NT2/D1 (cell line): ENCODE data around the gene TP53I13.

Experiments
- SUZ12 ChIP-seq: IDR thresholded peaks from 2 replicates; pipeline ENCODE4 v1.6.1; 2011; ENCODE audit not compliant: insufficient read length, insufficient read depth; ENCODE audit errors: extremely low read depth
- YY1 ChIP-seq: IDR thresholded peaks from 2 replicates; pipeline ENCODE4 v1.6.1; 2011; ENCODE audit not compliant: insufficient read length, insufficient read depth
- ZNF274 ChIP-seq: IDR thresholded peaks from 2 replicates; pipeline ENCODE4 v1.6.1; 2011; ENCODE audit warnings: mild to moderate bottlenecking, low read depth, low read length

DNA sequence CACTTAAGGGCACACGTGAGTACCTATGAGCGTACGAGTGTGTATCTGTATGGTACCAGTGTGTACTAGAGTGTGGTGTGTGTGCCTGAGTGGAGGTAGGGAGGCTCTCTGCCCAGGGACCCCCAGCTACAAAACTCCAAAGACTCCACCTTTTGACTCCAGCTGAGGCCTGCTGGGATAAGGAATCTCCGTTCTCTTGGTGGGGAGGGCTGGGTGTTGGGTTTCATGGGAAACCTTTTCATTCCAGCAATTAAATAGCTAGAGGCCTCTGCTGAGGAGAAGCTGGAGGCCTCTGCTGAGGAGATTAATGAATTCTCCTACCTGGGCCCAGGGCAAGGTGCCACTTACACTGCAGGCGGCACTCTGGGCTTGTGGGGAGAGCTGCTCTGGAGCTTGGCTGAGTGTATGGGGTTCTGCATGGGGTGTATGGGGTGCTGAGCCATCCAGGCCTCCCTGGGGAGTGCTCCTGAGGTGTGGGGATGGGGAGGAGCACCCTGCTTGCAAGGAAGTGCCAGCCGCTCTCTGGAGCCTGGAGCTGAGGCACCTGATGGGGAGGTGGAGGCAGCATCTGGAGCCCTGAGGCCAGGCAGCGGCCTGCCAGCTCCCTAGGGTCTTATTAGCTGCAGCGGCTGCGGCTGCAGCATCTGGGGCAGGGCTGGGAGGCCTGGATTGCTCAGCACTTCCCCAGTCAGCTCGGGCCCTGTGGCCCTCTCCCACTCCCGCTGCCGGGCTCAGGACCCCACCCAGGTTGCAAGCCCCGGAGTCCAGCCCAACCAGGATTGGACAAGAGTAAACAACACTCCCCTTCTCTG, 29.1 kb downstream of the TP53I13 start:
- no peak for TF ChIP-seq SUZ12
- no peak for TF ChIP-seq YY1
- no peak for TF ChIP-seq ZNF274
